Lung (tissue), 12 donors: ENCODE data around the gene YTHDC1. TPM values are rescaled to one million over a fixed set of nuclear protein-coding genes. Genes with fewer than 3 reads are reported as not detected.

Experiments used
- ATAC-seq: fragments of 200-7000 bp; cut with Tn5 transposase; one replicate; pipeline ENCODE4 v1.9.1; 2020; ENCODE audit warnings: moderate number of reproducible peaks; ENCODE audit not compliant: insufficient read depth, low FRiP score
- DNase-seq, 3 donors: peaks; one replicate each; pipeline ENCODE4 v3.0.0-alpha.2; 2013 to 2017
- H3K27ac ChIP-seq, 2 donors: one replicate each; pipeline ENCODE4 v1.5.1; 2013; ENCODE audit warnings: mild to moderate bottlenecking in 2 of 2, moderate library complexity in 2 of 2, control low read depth in 1 of 2, inconsistent platforms in 1 of 2, low read depth in 1 of 2, low read length in 1 of 2
- H3K27me3 ChIP-seq, 3 donors: one replicate each; pipeline ENCODE4 v1.5.1; 2013; ENCODE audit warnings: low read length in 2 of 3; ENCODE audit not compliant: control insufficient read depth in 3 of 3, insufficient read depth in 3 of 3
- H3K36me3 ChIP-seq, 4 donors: one replicate each; pipeline ENCODE4 v1.5.1; 2013; ENCODE audit warnings: low read length in 4 of 4, mild to moderate bottlenecking in 1 of 4, moderate library complexity in 1 of 4; ENCODE audit not compliant: control insufficient read depth in 4 of 4, insufficient read depth in 4 of 4
- H3K4me1 ChIP-seq, 5 donors: one replicate each; pipeline ENCODE4 v1.5.1; 2013; ENCODE audit warnings: low read length in 5 of 5, mild to moderate bottlenecking in 2 of 5, moderate library complexity in 1 of 5; ENCODE audit not compliant: control insufficient read depth in 5 of 5, insufficient read depth in 5 of 5
- H3K4me3 ChIP-seq: one replicate; pipeline ENCODE4 v1.5.1; 2013; ENCODE audit warnings: mild to moderate bottlenecking, control low read depth, moderate library complexity
- H3K9ac ChIP-seq, 2 donors: one replicate each; pipeline ENCODE4 v1.5.1; 2013; ENCODE audit warnings: low read length in 2 of 2, control low read depth in 1 of 2; ENCODE audit not compliant: insufficient read depth in 1 of 2
- H3K9me3 ChIP-seq, 4 donors: one replicate each; pipeline ENCODE4 v1.5.1; 2013; ENCODE audit warnings: low read length in 3 of 4, mild to moderate bottlenecking in 1 of 4, moderate library complexity in 1 of 4; ENCODE audit not compliant: control insufficient read depth in 4 of 4, insufficient read depth in 3 of 4
- CTCF ChIP-seq: IDR thresholded peaks from 2 replicates; pipeline ENCODE4 v1.5.1; 2012; ENCODE audit warnings: mild to moderate bottlenecking; ENCODE audit errors: control extremely low read depth, extremely low read depth
- WGBS, 2 donors: extraction: QIAGEN DNeasy Blood & Tissue Kit; methylation state at CpG; one replicate each; pipeline ENCODE4 v1.1.7; 2013; 5-methylcytosine and 5-hydroxymethylcytosine counted together
- polyA plus RNA-seq, 2 donors: library from polyadenylated mRNA; stranded (reverse); fragments of 200-250 nt; gene quantifications; one replicate each; pipeline ENCODE4 v1.2.1, GENCODE V29; 2013
- total RNA-seq, 2 donors: library from RNA; depleted of rRNA in 1 of 2; stranded (reverse); fragments of >200 nt in 1 of 2; gene quantifications; one replicate each; pipeline ENCODE4 v1.2.1, GENCODE V29; 2014 to 2021
- donor health status: control.
- donor health status: control.
- donor health status: Bipolar disorder and iron deficiency.
- donor health status: healthy.
- donor health status: DM: yes; HTN: yes; CAD: no.

YTHDC1 gene
- total and polyA plus RNA-seq, 4 donors, result 37.4 to 207 (median 49.2) TPM

GRCh38 chr4:68337004-68337403, 12.9 kb downstream of the YTHDC1 start:
- Histone ChIP-seq H3K27me3 (no peaks in the 10 kb centered on the region), H3K9ac (no peak overlapping the region), H3K4me3 (no peak overlapping the region), H3K36me3 (peaks cover 5 to 35% (median 14%) of the 10 kb centered on the region in 4 donors), H3K4me1 (peaks cover 0 to 15% (median 11%) of the 10 kb centered on the region in 5 donors), H3K9me3 (no peaks in the 10 kb centered on the region), H3K27ac (no peak overlapping the region)
- 52 to 67% methylated on average over 1 of the region's 1 CpG for WGBS, 2 donors
- ATAC-seq, result no peak
- DNase-seq, result no peak
- no peak for TF ChIP-seq CTCF

- DNase-seq, result no peak
- Histone ChIP-seq H3K9ac (no peak overlapping the region), H3K36me3 (peaks cover 5 to 39% (median 15%) of the 10 kb centered on the region in 4 donors), H3K4me3 (no peak overlapping the region), H3K9me3 (no peaks in the 10 kb centered on the region), H3K27me3 (no peaks in the 10 kb centered on the region), H3K27ac (no peak overlapping the region), H3K4me1 (peaks cover 0 to 12% (median 8%) of the 10 kb centered on the region in 5 donors)
- no peak for ATAC-seq
- TF ChIP-seq CTCF, result no peak
These were observed 13.4 kb downstream of the YTHDC1 start for GRCh38 chr4:68336530-68336929.

GRCh38 chr4:68326141-68326540, 23.7 kb downstream of the YTHDC1 start:
- no peak overlapping the region for H3K9ac ChIP-seq
- no peak overlapping the region for H3K4me3 ChIP-seq
- TF ChIP-seq CTCF, result no peak
- 78 to 88% methylated on average over 1 of the region's 1 CpG for WGBS, 2 donors
- H3K9me3 ChIP-seq, result no peaks in the 10 kb centered on the region
- peaks cover 13 to 42% (median 21%) of the 10 kb centered on the region in 4 donors for H3K36me3 ChIP-seq
- no peak overlapping the region for H3K27ac ChIP-seq
- peak in 2 of 3 donors; percentile 59 to 79 for DNase-seq
- H3K4me1 ChIP-seq, result peaks cover 0 to 2% (median 0%) of the 10 kb centered on the region in 5 donors
- no peak for ATAC-seq
- no peaks in the 10 kb centered on the region for H3K27me3 ChIP-seq
